MM.1S (cell line): ENCODE measurements around the gene COL4A3.

Experiments used
- CTCF ChIP-seq: fragments of 300-600 bp; sonication (generic); IDR thresholded peaks from 2 replicates; pipeline ENCODE4 v1.5.1; 2016; ENCODE audit warnings: antibody characterized with exemption, low read length, mixed read lengths
- EZH2 ChIP-seq: fragments of 300-600 bp; sonication (generic); optimal IDR thresholded peaks from 2 replicates; pipeline ENCODE3; 2017; ENCODE audit warnings: low read depth, mild to moderate bottlenecking, antibody characterized with exemption, low read length, mixed read lengths

DNA sequence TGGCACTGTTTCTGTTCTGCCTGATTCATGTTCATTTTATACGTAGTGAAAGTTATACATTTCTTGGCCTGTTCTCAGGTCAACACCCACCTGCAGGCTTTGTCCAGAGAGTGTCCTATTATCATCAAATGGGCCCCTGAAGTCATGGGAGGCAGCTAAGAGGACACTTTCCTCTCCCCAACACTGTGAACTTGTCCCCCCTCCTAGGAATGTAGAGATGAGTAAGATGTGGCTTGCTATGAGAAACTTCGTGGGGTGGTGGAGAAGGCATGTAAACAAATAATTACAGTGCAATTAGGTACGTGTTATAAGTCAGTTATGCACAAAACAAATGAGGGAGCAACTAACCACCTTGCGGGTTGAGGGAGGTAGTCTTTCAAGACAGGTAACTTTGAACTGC is 57.9 kb downstream of the COL4A3 start:
- no peak for TF ChIP-seq CTCF
- no peak for TF ChIP-seq EZH2
